Raji (cell line): ENCODE data around the gene OR2K2.

Experiments
- POLR2A ChIP-seq: IDR thresholded peaks from 2 replicates; pipeline ENCODE4 v1.6.1; 2011; ENCODE audit warnings: low read depth, low read length, control low read depth; ENCODE audit not compliant: insufficient read depth

OR2K2 gene

DNA sequence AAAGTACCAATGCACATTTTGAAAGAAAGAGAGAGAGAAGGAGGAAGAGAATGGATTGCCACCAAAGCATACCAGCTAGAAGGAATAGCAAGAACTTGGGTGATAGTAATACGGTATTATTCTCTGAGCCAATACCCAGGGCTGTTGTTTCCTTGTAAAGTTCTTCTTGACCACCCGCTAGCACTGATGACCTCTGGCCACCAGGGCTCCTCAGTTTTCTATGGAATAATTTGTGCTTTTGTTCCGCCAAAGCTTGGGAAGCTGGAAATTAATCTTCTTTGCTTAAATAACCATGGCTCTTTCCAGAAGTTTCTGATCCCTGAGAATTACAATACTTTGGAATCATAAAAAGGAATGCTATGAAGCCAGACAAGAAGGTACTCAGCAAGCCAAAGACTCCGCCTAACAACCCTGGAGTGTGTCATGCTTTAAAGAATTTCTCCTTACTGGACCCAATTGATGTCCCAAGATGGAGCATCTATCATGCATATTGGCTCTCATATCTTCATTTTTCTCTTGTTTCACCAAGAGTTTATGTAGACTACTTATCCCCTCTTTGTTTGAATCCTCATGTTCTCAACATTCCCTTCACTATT, 29.8 kb downstream of the OR2K2 start:
- TF ChIP-seq POLR2A: no peak

DNA sequence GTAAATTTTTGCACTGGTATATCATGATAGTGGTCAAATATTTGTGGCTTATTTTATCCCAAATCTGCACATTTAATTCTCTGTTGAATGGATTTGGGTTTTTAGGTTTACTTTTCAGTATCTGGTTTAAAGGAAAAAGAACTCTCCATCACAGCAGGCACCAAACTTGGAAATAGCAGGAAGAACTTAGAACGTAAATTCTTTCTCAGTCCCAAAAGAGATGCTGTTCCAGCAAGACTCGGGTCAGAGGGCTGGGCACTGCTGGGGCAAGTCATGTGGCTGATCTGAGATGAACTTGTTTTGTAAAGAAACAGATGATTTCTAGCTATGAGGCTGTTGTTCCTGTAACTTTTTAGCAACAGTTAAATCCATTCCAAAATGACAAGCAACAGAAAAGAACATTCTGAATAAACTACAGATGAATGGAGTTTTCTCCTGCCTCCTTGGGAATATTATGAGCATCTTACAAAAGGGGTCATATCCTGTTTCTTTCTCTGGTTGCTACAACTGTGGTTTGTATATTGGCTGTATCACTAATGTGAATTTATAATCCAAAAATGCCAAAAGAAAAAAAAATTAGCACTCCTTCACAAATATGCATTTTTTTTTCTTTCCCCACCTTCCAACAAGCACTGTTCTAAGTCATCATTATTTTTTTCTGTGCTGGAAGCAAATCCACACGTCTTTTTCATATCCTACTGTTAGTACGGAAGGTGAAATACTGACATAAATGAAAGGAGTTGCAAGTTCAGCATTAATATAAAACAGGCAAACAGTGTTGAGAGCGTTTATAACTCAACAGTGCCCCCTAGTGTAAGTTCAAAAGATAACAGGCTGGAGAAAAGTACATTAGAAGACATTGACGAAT, 31.1 kb downstream of the OR2K2 start:
- TF ChIP-seq POLR2A: no peak

DNA sequence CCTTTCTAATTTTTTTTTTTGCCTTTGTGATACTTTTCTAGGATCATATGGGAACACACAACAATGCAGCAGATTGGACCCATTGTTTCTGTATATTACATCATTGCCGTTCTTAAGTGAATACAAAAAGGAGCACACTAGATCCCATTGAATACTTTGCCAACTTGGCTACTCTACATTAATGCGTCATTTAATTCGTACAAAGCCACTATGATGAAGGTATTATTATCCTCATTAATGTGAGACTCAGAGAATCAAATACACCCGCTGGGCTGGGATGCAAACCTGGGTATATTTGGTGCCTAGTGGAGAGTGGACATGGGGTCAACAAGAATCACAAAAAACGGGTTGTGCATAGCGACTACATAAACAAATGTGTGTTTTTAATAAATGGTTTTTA, 31.9 kb downstream of the OR2K2 start:
- no peak for TF ChIP-seq POLR2A

DNA sequence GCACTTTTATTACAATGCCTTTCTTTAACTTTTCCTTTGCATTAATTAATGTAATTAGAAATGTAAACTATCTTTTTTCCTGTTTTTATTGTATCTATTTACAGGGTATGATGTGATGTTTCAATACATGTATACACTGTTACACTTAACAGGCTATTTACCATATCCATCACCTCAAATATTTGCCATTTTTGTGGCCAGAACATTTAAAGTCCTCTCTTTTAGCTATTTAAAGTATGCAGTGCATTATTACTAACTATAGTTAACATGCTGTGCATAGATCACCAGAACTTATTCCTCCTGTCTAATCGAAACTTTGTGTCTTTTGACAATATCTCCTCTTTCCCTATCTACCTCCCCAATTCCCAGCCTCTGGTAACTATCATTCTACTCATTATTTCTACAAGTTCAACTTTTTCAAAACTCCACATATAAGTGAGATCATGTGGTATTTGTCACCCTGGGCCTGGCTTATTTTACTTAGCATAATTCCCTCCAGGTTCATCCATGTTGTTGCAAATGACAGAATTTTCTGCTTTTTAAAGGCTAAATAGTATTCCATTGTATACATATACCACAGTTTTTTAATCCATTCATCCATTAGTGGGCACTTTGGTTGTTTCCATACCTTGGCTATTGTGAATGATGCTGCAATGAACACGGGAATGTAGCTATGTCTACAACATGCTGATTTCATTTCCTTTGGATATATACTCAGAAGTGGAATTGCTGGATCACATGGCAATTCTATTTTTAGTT, 32.8 kb downstream of the OR2K2 start:
- no peak for TF ChIP-seq POLR2A

DNA sequence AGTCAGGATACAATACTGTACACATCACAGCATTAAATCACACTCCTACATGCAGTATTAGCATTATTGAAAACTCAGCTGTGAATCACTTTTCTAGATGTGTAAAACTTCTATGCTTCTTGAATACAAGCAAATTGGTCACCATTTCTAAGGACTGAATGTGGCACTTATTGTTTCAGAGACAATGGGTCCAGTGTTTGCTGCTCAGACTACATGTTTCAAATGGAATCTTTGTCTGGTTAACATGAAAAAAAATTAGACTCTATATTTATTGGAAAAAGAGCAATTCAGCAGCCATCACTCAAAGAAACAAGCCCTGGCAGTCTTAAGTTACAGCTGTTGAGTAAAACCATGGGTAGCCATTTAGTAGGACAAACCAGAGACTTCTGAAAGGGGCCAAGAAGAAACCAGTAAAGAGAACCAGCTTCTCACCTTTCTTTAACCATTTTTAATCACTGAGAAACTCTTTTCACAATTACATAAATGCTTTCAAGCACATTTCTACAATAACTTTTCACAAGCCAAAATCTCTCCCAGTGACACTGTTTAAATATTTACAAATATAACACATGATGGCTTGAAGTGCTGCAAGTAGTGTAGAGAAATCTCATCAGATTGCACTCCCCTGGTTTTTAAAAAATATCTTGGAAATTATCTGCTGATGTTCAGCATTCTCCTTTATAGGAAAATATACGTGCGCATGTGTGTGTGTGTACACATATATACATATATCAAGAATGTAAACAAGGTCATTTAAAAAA, 35.2 kb downstream of the OR2K2 start:
- no peak for TF ChIP-seq POLR2A

DNA sequence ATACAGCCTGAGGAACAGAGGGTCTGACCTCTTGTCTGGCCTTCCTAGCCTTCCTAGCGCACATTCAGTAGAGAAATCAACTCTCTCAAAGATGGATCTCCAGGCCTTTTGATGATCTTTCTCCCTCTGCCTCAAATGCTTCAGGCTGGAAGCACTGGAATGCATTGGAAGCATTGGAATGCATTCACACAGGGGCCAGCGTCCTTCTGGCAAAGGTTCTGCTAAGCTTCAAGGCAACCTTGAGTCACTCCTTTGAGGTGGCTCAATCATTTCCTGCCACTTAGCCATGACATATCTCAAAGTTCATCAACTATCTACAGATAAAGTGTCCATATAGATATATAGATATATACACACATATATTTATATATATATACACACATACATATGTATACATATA, 42.9 kb downstream of the OR2K2 start:
- TF ChIP-seq POLR2A: no peak

DNA sequence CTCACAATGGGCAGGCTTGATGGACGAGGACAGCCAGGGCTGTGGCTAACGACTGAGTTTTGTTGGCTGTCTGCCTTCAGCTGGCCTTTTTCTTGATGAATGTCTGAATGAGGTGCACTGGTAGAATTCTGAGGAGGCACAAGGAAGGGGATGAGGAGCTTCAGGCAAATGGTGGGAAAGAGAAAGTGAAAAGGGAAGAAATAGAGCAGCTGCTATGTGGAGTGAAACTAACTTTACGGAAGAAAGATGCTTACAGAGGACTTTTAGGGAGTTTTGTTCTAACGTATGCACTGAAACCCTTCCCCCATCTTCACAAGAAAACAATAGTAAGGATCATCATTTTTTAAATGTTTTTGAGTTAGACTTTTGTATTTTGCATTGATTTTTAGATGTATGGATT, 45.3 kb downstream of the OR2K2 start:
- no peak for TF ChIP-seq POLR2A

DNA sequence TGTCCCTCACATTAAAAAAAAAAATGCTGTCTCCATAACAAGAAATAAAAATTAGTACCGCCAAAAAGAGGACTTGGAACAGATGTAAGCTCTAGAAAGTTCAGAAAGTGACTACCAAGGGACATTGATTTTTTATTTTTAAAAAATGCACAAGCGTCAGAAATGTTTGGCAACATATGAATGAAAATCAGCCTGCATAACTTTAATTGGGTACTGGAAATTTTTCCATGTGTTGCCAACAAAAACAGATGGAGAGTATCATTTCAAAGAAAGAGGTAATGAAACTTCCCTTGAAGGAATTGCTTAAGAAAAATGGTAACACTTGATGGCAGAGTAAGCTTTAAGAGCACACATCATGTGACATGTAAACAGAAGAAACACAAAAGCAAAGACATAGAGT, 47.2 kb downstream of the OR2K2 start:
- no peak for TF ChIP-seq POLR2A
